ENCODE results near the gene PEX10.

The PEX10 gene

DNA sequence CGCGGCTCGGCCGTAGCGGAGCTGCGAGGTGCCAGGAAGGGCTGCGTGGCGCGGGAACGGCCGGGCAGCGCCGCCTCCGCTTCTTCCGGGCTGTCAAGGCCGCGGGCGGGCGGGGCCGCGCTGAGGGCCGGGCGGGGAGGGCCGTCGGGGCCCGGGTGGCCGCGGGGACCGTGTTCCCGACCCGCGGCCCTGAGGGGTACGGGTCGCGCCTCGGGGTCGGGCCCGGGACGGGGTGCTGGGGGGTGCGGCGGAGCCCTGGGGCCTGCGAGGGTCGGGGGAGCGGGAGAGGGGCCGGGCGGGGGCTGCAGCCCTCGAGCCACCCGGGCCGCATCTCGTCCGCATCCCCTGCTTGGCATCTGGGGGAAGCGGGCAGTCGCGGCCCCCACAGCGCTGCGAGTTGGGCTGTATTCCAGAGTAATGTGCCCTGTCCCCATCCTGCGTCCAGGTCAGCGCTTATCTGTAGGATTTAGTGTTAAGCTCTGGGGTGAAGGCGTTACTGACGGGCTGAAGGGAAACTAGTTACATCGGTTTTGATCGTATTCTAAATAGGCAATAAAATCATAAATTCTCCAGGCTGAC, 20.3 kb downstream of the PEX10 start:
- H3K27ac ChIP-seq (ENCODE audit: low read length): no peak overlapping the region
- no peaks in the 10 kb centered on the region; the same call in 1 of the 2 replicates for H3K4me1 ChIP-seq (ENCODE audit: control insufficient read depth, insufficient read depth, low read length)
- no peaks in the 10 kb centered on the region for H3K27me3 ChIP-seq (ENCODE audit: control insufficient read depth, insufficient read depth, low read length)
- no CpG with 5 or more reads among the region's 62 CpGs for WGBS (ENCODE audit: insufficient coverage, insufficient read length)
- no peak for DNase-seq (ENCODE audit: low read depth, low spot score)
- peak overlapping the region; percentile 100 for H3K4me3 ChIP-seq (ENCODE audit: low read length)
- peaks cover 7% of the 10 kb centered on the region for H3K36me3 ChIP-seq (ENCODE audit: control insufficient read depth, insufficient read depth, low read length)
- H3K9me3 ChIP-seq (ENCODE audit: control insufficient read depth, insufficient read depth, low read length): no peaks in the 10 kb centered on the region

- no peaks in the 10 kb centered on the region; the same call in 1 of the 2 replicates for H3K4me1 ChIP-seq (ENCODE audit: control insufficient read depth, insufficient read depth, low read length)
- peak; percentile 93 for DNase-seq (ENCODE audit: low read depth, low spot score)
- no peak within 1 kb of the TSS for H3K27ac ChIP-seq (ENCODE audit: low read length)
- no CpG with 5 or more reads among the region's 103 CpGs for WGBS (ENCODE audit: insufficient coverage, insufficient read length)
- H3K4me3 ChIP-seq (ENCODE audit: low read length): peak within 1 kb of the TSS; percentile 100
- no peaks in the 10 kb centered on the region for H3K9me3 ChIP-seq (ENCODE audit: control insufficient read depth, insufficient read depth, low read length)
- no peaks in the 10 kb centered on the region for H3K27me3 ChIP-seq (ENCODE audit: control insufficient read depth, insufficient read depth, low read length)
- H3K36me3 ChIP-seq (ENCODE audit: control insufficient read depth, insufficient read depth, low read length): peaks cover 6% of the 10 kb centered on the region
Measured at GRCh38 chr1:2391041-2391930, 21.1 kb downstream of the PEX10 start, which contains the start of the genes MORN1 and RER1. TSS of gene MORN1 (minus strand) at chr1:2391554. CDS start at chr1:2391533, 21 bp downstream. TSS of gene RER1 (plus strand) at chr1:2391841. CDS start at chr1:2395791, 3,950 bp downstream.

GRCh38 chr1:2389644-2390043, 22.7 kb downstream of the PEX10 start:
- Histone ChIP-seq H3K4me3 (ENCODE audit: low read length) (no peak overlapping the region), H3K9me3 (ENCODE audit: control insufficient read depth, insufficient read depth, low read length) (no peaks in the 10 kb centered on the region), H3K27ac (ENCODE audit: low read length) (no peak overlapping the region), H3K27me3 (ENCODE audit: control insufficient read depth, insufficient read depth, low read length) (no peaks in the 10 kb centered on the region), H3K4me1 (ENCODE audit: control insufficient read depth, insufficient read depth, low read length) (no peaks in the 10 kb centered on the region; the same call in 1 of the 2 replicates), H3K36me3 (ENCODE audit: control insufficient read depth, insufficient read depth, low read length) (peaks cover 3% of the 10 kb centered on the region)
- DNase-seq (ENCODE audit: low read depth, low spot score): no peak
- no CpG with 5 or more reads among the region's 7 CpGs for WGBS (ENCODE audit: insufficient coverage, insufficient read length)

GRCh38 chr1:2388004-2388913, 24.1 kb downstream of the PEX10 start:
- Histone ChIP-seq H3K27me3 (ENCODE audit: control insufficient read depth, insufficient read depth, low read length) (no peaks in the 10 kb centered on the region), H3K27ac (ENCODE audit: low read length) (no peak overlapping the region), H3K36me3 (ENCODE audit: control insufficient read depth, insufficient read depth, low read length) (peaks cover 3% of the 10 kb centered on the region), H3K9me3 (ENCODE audit: control insufficient read depth, insufficient read depth, low read length) (no peaks in the 10 kb centered on the region), H3K4me3 (ENCODE audit: low read length) (no peak overlapping the region), H3K4me1 (ENCODE audit: control insufficient read depth, insufficient read depth, low read length) (no peaks in the 10 kb centered on the region; the same call in 1 of the 2 replicates)
- no peak for DNase-seq (ENCODE audit: low read depth, low spot score)
- WGBS (ENCODE audit: insufficient coverage, insufficient read length): no CpG with 5 or more reads among the region's 32 CpGs

GRCh38 chr1:2386636-2387611, 25.4 kb downstream of the PEX10 start:
- Histone ChIP-seq H3K4me3 (ENCODE audit: low read length) (no peak overlapping the region), H3K36me3 (ENCODE audit: control insufficient read depth, insufficient read depth, low read length) (peaks cover 3% of the 10 kb centered on the region), H3K4me1 (ENCODE audit: control insufficient read depth, insufficient read depth, low read length) (no peaks in the 10 kb centered on the region; the same call in 1 of the 2 replicates), H3K27ac (ENCODE audit: low read length) (no peak overlapping the region), H3K9me3 (ENCODE audit: control insufficient read depth, insufficient read depth, low read length) (no peaks in the 10 kb centered on the region), H3K27me3 (ENCODE audit: control insufficient read depth, insufficient read depth, low read length) (no peaks in the 10 kb centered on the region)
- WGBS (ENCODE audit: insufficient coverage, insufficient read length): no CpG with 5 or more reads among the region's 30 CpGs
- DNase-seq (ENCODE audit: low read depth, low spot score): no peak

GRCh38 chr1:2385606-2386280, 26.6 kb downstream of the PEX10 start:
- no CpG with 5 or more reads among the region's 19 CpGs for WGBS (ENCODE audit: insufficient coverage, insufficient read length)
- no peak for DNase-seq (ENCODE audit: low read depth, low spot score)
- no peak overlapping the region for H3K4me3 ChIP-seq (ENCODE audit: low read length)

GRCh38 chr1:2384941-2385481, 27.4 kb downstream of the PEX10 start:
- Histone ChIP-seq H3K9me3 (ENCODE audit: control insufficient read depth, insufficient read depth, low read length) (no peaks in the 10 kb centered on the region), H3K4me1 (ENCODE audit: control insufficient read depth, insufficient read depth, low read length) (no peaks in the 10 kb centered on the region), H3K27me3 (ENCODE audit: control insufficient read depth, insufficient read depth, low read length) (no peaks in the 10 kb centered on the region), H3K4me3 (ENCODE audit: low read length) (no peak overlapping the region), H3K36me3 (ENCODE audit: control insufficient read depth, insufficient read depth, low read length) (peaks cover 3% of the 10 kb centered on the region), H3K27ac (ENCODE audit: low read length) (no peak overlapping the region)
- DNase-seq (ENCODE audit: low read depth, low spot score): no peak
- no CpG with 5 or more reads among the region's 41 CpGs for WGBS (ENCODE audit: insufficient coverage, insufficient read length)

More at GRCh38 chr1:2385606-2386280, 26.6 kb downstream of the PEX10 start:
- peaks cover 3% of the 10 kb centered on the region for H3K36me3 ChIP-seq (ENCODE audit: control insufficient read depth, insufficient read depth, low read length)
- no peaks in the 10 kb centered on the region for H3K27me3 ChIP-seq (ENCODE audit: control insufficient read depth, insufficient read depth, low read length)
- no peaks in the 10 kb centered on the region for H3K9me3 ChIP-seq (ENCODE audit: control insufficient read depth, insufficient read depth, low read length)
- H3K4me1 ChIP-seq (ENCODE audit: control insufficient read depth, insufficient read depth, low read length): no peaks in the 10 kb centered on the region; the same call in 1 of the 2 replicates
- H3K27ac ChIP-seq (ENCODE audit: low read length): no peak overlapping the region

DNA sequence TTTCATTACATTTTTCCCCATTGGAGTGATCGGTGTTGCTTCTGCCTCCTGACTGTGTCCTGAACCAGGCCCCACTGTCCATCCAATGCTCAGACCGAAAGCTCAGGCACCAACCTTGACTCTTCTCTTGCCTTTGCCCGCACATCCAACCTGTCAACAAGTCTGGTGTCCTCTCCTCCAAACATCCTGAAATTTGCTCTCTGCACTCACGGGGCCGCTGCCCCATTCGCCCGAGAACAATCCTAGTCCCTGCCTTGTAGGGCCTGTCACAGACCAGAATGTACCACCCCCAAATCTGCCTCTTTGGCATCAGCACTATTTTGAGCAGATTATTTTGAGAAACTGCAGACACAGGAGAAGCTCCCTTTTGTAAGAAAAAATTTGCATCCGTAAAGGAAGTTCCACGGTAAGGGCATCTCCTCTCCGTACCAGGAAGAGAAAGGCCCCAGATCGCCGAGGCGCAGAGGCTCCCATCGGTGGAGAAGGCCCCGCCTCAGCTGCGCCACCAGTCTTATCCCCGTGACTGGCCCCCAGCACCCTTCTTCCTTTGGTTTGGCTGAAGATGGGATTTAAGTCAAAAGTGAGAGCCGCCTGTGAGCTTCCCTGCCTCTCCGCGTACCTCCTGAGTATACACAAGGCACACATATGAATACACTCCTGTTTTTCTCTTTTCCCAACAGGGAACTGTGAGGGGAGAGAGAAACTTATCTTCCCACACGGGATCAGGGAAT, 28.1 kb downstream of the PEX10 start:
- DNase-seq (ENCODE audit: low read depth, low spot score): no peak
- no peaks in the 10 kb centered on the region for H3K27me3 ChIP-seq (ENCODE audit: control insufficient read depth, insufficient read depth, low read length)
- H3K36me3 ChIP-seq (ENCODE audit: control insufficient read depth, insufficient read depth, low read length): peaks cover 3% of the 10 kb centered on the region
- no peaks in the 10 kb centered on the region for H3K9me3 ChIP-seq (ENCODE audit: control insufficient read depth, insufficient read depth, low read length)
- H3K4me3 ChIP-seq (ENCODE audit: low read length): no peak overlapping the region
- no CpG with 5 or more reads among the region's 21 CpGs for WGBS (ENCODE audit: insufficient coverage, insufficient read length)
- H3K27ac ChIP-seq (ENCODE audit: low read length): no peak overlapping the region
- no peaks in the 10 kb centered on the region for H3K4me1 ChIP-seq (ENCODE audit: control insufficient read depth, insufficient read depth, low read length)
